Measurements from ENCODE around the gene AURKA.
A peak's percentile ranks its signal among the peaks of the same experiment; 100 is the strongest.
"Not testable (repeated sequence)": the region's sequence is repeated elsewhere in the genome, so short reads cannot be mapped to it uniquely, and the experiment has no call there.

Gene AURKA

DNA sequence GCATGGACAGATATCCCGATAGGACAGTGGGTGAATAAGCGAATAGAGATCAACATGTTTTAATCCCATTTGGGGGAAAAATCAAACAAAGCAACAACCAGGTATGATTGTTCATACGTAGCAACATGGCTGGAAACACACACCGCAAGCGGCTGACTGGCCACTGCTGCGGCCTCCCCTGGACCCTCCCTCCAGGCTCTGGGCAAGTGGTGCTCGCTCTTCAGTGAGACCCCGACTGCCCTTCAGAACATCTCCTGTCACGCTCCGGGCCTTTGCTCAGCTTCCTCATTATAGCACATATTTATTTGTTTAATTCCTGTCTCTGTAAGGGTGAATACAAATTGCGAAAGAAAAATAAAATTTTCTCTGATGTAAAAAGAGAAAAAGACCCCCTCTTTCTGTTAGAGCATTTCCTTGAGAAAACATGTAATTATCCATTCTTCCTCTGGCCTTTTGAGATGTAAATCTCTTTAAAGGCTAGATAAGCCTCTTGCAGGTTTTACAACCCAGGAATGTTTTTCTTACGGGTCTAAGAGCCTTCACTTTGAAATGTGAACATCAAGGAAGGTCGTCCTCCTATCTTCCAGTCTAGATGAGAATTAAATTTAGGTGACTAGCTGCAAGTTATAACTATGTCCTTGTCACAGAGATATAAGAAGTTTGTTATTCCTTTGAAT is 44.2 kb downstream of the AURKA start:
- no peak overlapping the region; the same call in 1 of the 2 replicates for H3K27ac ChIP-seq
- TF ChIP-seq ZFX (IDR thresholded peaks at IDR 0.05) = no peak
- TF ChIP-seq, protein P1, sequence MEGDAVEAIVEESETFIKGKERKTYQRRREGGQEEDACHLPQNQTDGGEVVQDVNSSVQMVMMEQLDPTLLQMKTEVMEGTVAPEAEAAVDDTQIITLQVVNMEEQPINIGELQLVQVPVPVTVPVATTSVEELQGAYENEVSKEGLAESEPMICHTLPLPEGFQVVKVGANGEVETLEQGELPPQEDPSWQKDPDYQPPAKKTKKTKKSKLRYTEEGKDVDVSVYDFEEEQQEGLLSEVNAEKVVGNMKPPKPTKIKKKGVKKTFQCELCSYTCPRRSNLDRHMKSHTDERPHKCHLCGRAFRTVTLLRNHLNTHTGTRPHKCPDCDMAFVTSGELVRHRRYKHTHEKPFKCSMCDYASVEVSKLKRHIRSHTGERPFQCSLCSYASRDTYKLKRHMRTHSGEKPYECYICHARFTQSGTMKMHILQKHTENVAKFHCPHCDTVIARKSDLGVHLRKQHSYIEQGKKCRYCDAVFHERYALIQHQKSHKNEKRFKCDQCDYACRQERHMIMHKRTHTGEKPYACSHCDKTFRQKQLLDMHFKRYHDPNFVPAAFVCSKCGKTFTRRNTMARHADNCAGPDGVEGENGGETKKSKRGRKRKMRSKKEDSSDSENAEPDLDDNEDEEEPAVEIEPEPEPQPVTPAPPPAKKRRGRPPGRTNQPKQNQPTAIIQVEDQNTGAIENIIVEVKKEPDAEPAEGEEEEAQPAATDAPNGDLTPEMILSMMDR (conservative IDR thresholded peaks at IDR 0.05) = no peak

DNA sequence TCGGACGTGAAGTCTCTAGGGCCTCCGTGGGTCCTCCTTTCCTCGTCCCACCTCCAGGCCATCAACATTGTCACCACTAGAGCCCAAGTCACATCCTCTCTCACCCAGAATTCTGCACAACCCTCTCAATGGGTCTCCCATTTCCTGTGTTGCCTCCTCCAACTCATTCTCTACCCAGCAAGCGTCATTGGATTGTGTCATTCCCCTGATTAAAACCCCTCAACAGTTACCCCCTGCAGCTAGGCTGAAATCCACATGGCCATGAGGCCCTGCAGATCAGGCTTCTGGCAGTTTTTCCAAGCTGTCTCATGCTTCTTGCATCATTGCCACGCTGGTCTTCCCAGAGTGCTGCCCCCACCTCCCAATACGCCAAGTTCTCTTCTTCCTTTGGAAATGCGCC is 46.1 kb downstream of the AURKA start:
- TF ChIP-seq ZFX (IDR thresholded peaks at IDR 0.05) = no peak
- TF ChIP-seq, protein P1 (conservative IDR thresholded peaks at IDR 0.05) = no peak
- H3K27ac ChIP-seq = no peak overlapping the region

DNA sequence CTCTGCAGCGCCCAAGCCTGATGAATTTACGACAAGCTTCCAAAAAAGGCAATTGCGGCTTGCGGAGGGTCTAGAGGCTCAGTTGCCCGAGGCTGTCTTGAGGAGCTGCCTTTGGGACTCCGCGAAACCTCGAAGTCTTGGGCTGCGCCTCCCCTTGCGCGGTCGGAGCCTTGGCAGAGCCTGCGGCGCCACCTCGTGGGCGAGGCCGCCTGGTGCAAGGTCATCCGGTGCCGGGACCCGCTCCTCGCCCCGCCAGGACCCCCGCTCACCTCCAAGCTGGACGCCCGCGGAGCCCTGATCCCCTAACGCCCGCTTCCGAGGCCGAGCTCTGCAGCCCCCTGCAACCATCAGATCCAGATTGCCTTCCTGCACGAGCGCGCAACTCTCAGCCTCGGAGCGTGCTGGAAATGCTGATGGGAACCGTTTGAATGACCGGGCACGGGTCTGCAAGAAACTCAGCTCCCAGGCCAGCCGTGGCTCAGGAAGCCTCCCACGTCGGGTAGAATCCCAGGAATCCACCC is 48.1 kb downstream of the AURKA start:
- TF ChIP-seq, protein P1 (conservative IDR thresholded peaks at IDR 0.05) = peak; percentile 91
- no peak for TF ChIP-seq ZFX (IDR thresholded peaks at IDR 0.05)
- H3K27ac ChIP-seq = no peak overlapping the region

DNA sequence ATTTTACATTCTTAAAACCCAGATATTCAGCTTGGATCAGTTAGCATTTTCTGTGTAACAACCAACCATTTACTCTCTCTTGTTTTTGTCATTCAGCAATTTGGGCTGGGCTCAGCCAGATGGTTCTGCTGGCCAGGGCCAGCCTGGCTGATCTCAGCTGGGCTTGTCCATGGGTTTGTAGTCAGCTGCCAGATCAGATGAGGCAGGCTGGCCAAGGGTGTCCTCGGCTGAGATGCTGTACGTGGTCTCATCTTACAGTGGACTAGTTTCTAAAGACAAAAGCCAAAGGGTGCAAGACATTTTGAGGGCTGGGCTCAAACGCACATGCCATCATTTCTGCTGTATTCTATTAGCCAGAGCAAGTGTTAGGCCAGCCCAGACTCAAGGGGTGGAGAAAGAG is 49.2 kb downstream of the AURKA start:
- TF ChIP-seq, protein P1 (conservative IDR thresholded peaks at IDR 0.05) = no peak
- TF ChIP-seq ZFX (IDR thresholded peaks at IDR 0.05) = no peak
- no peak overlapping the region for H3K27ac ChIP-seq

DNA sequence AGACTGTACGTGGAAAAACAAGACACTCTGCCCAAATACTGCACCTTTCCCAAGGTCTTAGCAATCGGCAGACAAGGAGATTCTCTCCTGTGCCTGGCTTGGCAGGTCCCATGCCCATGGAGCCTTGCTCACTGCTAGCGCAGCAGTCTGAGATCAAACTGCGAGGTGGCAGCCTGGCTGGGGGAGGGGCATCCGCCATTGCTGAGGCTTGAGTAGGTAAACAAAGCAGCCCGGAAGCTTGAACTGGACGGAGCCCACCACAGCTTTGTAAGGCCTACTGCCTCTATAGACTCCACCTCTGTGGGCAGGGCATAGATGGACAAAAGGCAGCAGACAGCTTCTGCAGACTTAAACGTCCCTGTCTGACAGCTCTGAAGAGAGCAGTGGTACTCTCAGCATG is 55.3 kb downstream of the AURKA start:
- not testable (repeated sequence) for H3K27ac ChIP-seq

DNA sequence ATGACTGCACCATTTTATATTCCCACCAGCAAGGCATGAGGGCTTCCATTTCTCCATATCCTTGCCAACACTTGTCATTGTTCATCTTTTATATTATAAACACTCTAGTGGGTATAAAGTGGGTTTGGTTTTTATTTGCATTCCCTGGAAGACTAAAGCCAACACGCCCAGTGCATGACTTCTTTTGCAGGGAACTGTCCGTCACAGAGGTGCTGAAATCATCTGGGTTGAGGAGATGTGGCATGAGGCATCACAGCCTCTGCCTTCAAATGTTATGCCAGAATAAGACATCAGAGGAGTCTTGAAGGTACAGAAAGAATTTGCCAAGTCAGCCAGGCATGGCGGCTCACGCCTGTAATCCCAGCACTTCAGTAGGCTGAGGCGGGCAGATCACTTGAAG is 63.2 kb downstream of the AURKA start:
- TF ChIP-seq, protein P1 (conservative IDR thresholded peaks at IDR 0.05) = no peak
- no peak for TF ChIP-seq ZFX (IDR thresholded peaks at IDR 0.05)
- no peak overlapping the region for H3K27ac ChIP-seq

DNA sequence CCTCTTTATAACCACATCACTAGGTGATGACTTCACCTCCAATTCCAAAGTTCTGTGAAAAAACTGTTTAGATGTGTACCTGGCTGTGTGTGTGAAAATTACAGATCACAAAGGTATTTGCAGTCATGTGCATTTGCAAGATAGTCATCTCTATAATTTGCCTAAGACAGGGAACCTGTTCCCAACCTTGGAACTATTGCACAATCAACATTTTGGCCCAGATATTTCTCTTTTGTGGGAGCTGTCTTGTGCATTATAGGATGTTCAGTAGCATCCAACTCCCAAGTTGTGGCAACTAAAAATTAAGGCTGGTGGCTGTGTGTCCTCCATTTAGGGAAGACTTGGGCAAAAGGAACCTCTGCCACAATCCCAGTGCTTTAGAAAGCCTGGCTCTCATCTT is 67.2 kb downstream of the AURKA start:
- no peak overlapping the region for H3K27ac ChIP-seq
- TF ChIP-seq, protein P1 (conservative IDR thresholded peaks at IDR 0.05) = no peak
- no peak for TF ChIP-seq ZFX (IDR thresholded peaks at IDR 0.05)

DNA sequence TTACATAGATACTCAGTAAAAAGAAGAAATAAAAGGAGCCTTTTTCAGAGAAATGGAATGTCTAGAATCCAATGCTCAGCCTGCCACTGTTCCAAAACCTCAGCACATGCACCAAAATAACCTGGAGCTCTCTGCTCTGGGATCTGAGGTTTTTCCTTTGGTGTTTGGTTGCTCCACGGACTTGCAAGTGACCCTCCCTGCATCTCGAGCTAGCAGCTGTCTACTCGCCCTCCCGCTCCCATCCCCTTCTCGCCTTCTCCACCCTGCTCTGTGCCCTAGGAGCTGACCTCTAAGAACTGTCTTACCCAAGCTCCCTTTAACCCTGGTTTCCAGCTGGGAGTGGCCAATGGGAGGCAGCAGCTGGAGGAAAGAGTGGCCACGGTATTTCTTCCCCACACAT is 68.4 kb downstream of the AURKA start:
- H3K27ac ChIP-seq = no peak overlapping the region
- TF ChIP-seq, protein P1 (conservative IDR thresholded peaks at IDR 0.05) = no peak
- no peak for TF ChIP-seq ZFX (IDR thresholded peaks at IDR 0.05)
